Adrenal gland (tissue), 12 donors: ENCODE measurements around the gene GALNT9. TPM values are rescaled to one million over a fixed set of nuclear protein-coding genes. Genes with fewer than 3 reads are reported as not detected.

ENCODE experiments used
- DNase-seq, 7 donors: peaks; one replicate each; pipeline ENCODE4 v3.0.0-alpha.2; 2019 to 2020
- H3K27ac ChIP-seq, 5 donors: fragments of 200-600 bp; sonication (generic) in 4 of 5; 1 replicate in 3 of 5; 2 replicates in 2 of 5; pipeline versions ENCODE4 v1.5.1 to v1.8.0; 2016 to 2020; ENCODE audit warnings: mild to moderate bottlenecking in 1 of 5
- H3K27me3 ChIP-seq: fragments of 200-600 bp; 2 replicates; pipeline ENCODE4 v1.8.0; 2021
- H3K36me3 ChIP-seq, 2 donors: fragments of 200-600 bp; replicated peaks in 1 of 2; 1 replicate in 1 of 2; 2 replicates in 1 of 2; pipeline versions ENCODE4 v1.5.1 to v1.8.0; 2018 to 2022
- H3K4me1 ChIP-seq, 2 donors: fragments of 200-600 bp; replicated peaks in 1 of 2; 1 replicate in 1 of 2; 2 replicates in 1 of 2; pipeline versions ENCODE4 v1.5.1 to v1.8.0; 2018 to 2021
- H3K4me3 ChIP-seq, 4 donors: fragments of 200-600 bp; sonication (generic) in 3 of 4; one replicate each; pipeline ENCODE4 v1.5.1; 2016 to 2018
- H3K9me3 ChIP-seq, 3 donors: fragments of 200-600 bp; sonication (generic) in 1 of 3; replicated peaks in 1 of 3; 1 replicate in 2 of 3; 2 replicates in 1 of 3; pipeline versions ENCODE4 v1.5.1 to v1.8.0; 2016 to 2021
- CTCF ChIP-seq, 6 experiments: fragments of 450-650 bp in 4 of 6; fragments of 200-600 bp in 2 of 6; sonication (generic) in 1 of 6; IDR thresholded peaks; 1 replicate in 5 of 6; 2 replicates in 1 of 6; pipeline versions ENCODE4 v1.5.1 to v1.8.0; 2016 to 2021; ENCODE audit warnings: antibody characterized with exemption in 6 of 6, mild to moderate bottlenecking in 2 of 6, moderate library complexity in 1 of 6
- POLR2A ChIP-seq, 2 donors: fragments of 450-650 bp; IDR thresholded peaks; one replicate each; pipeline ENCODE4 v1.6.1; 2017; ENCODE audit warnings: antibody characterized with exemption in 2 of 2, mild to moderate bottlenecking in 2 of 2, moderate library complexity in 1 of 2
- WGBS, 4 donors: extraction: QIAGEN DNeasy Blood & Tissue Kit in 2 of 4; methylation state at CpG; one replicate each; pipeline versions ENCODE4 v1.1.5 to v1.1.7; 2013 to 2017; 5-methylcytosine and 5-hydroxymethylcytosine counted together
- intact Hi-C, 2 donors: fragments of 100-400 bp; cut with DNase I; formaldehyde crosslinking; loops; one replicate each; pipeline versions ENCODE4 v1.14.1 to v1.15.0; 2022 to 2023
- polyA plus RNA-seq, 3 donors: library from polyadenylated mRNA; stranded (reverse); fragments of 200-250 nt in 2 of 3; fragments of 350-450 nt in 1 of 3; fragmentation: Illumina TruSeq in 1 of 3; extraction: RNeasy Lipid Tissue Mini Kit (QIAGEN cat#74804) in 1 of 3; gene quantifications; one replicate each; pipeline ENCODE4 v1.2.3, GENCODE V29; 2013 to 2014
- total RNA-seq, 9 donors: library from RNA; depleted of rRNA in 4 of 9; stranded (reverse); fragments of >200 nt in 4 of 9; fragments of 120-200 nt in 1 of 9; fragmentation: NEBNext Ultra II Directional in 1 of 9; extraction: Animal tissue kit (Norgen Biotek cat#: 25700) in 1 of 9; gene quantifications; one replicate each; pipeline versions ENCODE4 v1.1.0 to v1.2.4, GENCODE V29; 2013 to 2023
- donor health status: healthy with polysubstance abuse.
- donor health status: Bipolar disorder and iron deficiency.
- donor health status: DM: yes; HTN: yes; CAD: no.
- donor health status: DM: no; HTN: no; CAD: no.
- donor health status: DM: no; HTN: no; CAD: no.
- donor health status: DM: yes; HTN: yes; CAD: no.

Gene GALNT9
- total and polyA plus RNA-seq, 12 donors, result 0.44 to 7.8 (median 1.2) TPM; not detected in 1

- H3K36me3 ChIP-seq, result no peaks in the 10 kb centered on the region
- no peak for DNase-seq
- no peaks in the 10 kb centered on the region for H3K4me1 ChIP-seq
- WGBS, 4 donors, result 20 to 30% (median 28%) methylated on average over 16 to 23 of the region's 23 CpGs
- H3K4me3 ChIP-seq, result no peak overlapping the region
- TF ChIP-seq CTCF (IDR thresholded peaks at IDR 0.05), result no peak
- no peak for TF ChIP-seq POLR2A (IDR thresholded peaks at IDR 0.05)
- H3K9me3 ChIP-seq, result no peaks in the 10 kb centered on the region
- H3K27ac ChIP-seq, result no peak overlapping the region
- H3K27me3 ChIP-seq, result peaks cover 17% of the 10 kb centered on the region
- intact Hi-C loops, result no loop called here
Observed at GRCh38 chr12:132343294-132344004, 14.1 kb upstream of the GALNT9 start.

- no peak for DNase-seq
- Histone ChIP-seq H3K27me3 (peaks cover 17% of the 10 kb centered on the region), H3K4me3 (no peak overlapping the region), H3K27ac (no peak overlapping the region), H3K9me3 (no peaks in the 10 kb centered on the region), H3K36me3 (no peaks in the 10 kb centered on the region), H3K4me1 (no peaks in the 10 kb centered on the region)
- TF ChIP-seq POLR2A (IDR thresholded peaks at IDR 0.05), result no peak
- peak in 2 of 6 experiments; percentile 25 to 40 for TF ChIP-seq CTCF (IDR thresholded peaks at IDR 0.05)
- intact Hi-C loops, result no loop called here
- 50 to 70% (median 56%) methylated on average over 20 to 24 of the region's 24 CpGs for WGBS, 4 donors
Observed at GRCh38 chr12:132342251-132343227, 13.2 kb upstream of the GALNT9 start.

DNA sequence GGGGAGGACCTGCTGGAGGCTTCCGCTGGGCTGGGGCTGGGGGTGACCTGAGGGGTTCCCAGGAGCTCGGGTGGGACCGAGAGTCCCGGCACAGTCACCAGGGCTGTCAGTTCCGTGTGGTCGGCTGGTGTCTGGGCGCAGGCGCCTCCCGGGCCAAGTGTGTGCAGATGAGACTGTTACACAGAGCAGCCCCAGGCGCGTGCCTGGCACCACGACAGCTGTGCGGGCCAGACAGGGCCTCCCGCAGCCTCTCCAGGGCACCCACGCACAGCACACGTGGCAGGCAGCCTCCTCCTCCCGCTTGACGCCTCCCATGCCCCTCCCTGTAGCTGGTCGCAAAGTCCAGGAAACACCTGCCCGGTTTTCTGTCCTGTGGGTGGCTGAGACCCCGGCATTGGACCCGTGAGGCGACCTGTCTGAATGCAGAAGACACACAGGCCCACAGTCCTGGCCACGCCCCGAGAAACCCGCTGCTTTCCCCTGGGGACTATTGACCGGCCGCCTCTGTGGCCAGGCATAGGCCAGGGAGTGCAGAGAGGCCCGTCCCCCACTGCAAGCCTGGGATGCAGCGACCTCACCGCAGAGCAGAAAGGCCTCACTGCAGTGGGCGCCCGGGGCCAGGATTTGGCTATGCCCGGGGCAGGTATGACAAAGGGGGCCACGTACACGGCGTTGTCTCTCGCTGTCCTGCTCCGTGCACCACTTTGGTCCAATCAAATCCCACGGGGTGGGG lies 12.1 kb upstream of the GALNT9 start:
- H3K27me3 ChIP-seq, result peaks cover 25% of the 10 kb centered on the region
- no peak overlapping the region for H3K27ac ChIP-seq
- no peak for DNase-seq
- no peaks in the 10 kb centered on the region for H3K9me3 ChIP-seq
- WGBS, 4 donors, result 82 to 84% (median 83%) methylated on average over 27 to 40 of the region's 40 CpGs
- TF ChIP-seq CTCF (IDR thresholded peaks at IDR 0.05) (no peak), POLR2A (IDR thresholded peaks at IDR 0.05) (no peak)
- H3K36me3 ChIP-seq, result no peaks in the 10 kb centered on the region
- H3K4me3 ChIP-seq, result no peak overlapping the region
- H3K4me1 ChIP-seq, result no peaks in the 10 kb centered on the region
- intact Hi-C loops, result no loop called here
